Right lobe of liver (tissue), 6 donors: ENCODE measurements around the gene KLHL9. TPM values are rescaled to one million over a fixed set of nuclear protein-coding genes. Genes with fewer than 3 reads are reported as not detected.

Experiments used
- ATAC-seq, 4 donors: fragments of 200-7000 bp; cut with Tn5 transposase; one replicate each; pipeline ENCODE4 v1.9.1; 2020; ENCODE audit warnings: mild to moderate bottlenecking in 4 of 4, moderate library complexity in 4 of 4
- DNase-seq, 3 donors: peaks; one replicate each; pipeline ENCODE4 v3.0.0-alpha.2; 2020
- H3K27ac ChIP-seq, 3 donors: fragments of 200-600 bp; one replicate each; pipeline ENCODE4 v1.8.0; 2022
- H3K27me3 ChIP-seq, 2 donors: fragments of 200-600 bp; one replicate each; pipeline ENCODE4 v1.8.0; 2022
- H3K36me3 ChIP-seq, 4 donors: fragments of 200-600 bp; sonication (generic) in 1 of 4; one replicate each; pipeline versions ENCODE4 v1.5.1 to v1.8.0; 2017 to 2022; ENCODE audit warnings: control low read depth in 1 of 4
- H3K4me1 ChIP-seq, 4 donors: fragments of 200-600 bp; sonication (generic) in 1 of 4; one replicate each; pipeline versions ENCODE4 v1.5.1 to v1.8.0; 2017 to 2022; ENCODE audit warnings: control low read depth in 1 of 4
- H3K4me3 ChIP-seq, 3 donors: fragments of 200-600 bp; one replicate each; pipeline ENCODE4 v1.8.0; 2022
- H3K9me3 ChIP-seq, 4 donors: fragments of 200-600 bp; sonication (generic) in 1 of 4; one replicate each; pipeline versions ENCODE4 v1.5.1 to v1.8.0; 2017 to 2022; ENCODE audit warnings: control low read depth in 1 of 4
- POLR2A ChIP-seq: fragments of 450-650 bp; IDR thresholded peaks from one replicate; pipeline ENCODE4 v1.6.1; 2017; ENCODE audit warnings: antibody characterized with exemption, mild to moderate bottlenecking
- WGBS: methylation state at CpG from one replicate; pipeline ENCODE4 v1.1.6; 2018; ENCODE audit warnings: low coverage, low lambda C conversion rate; ENCODE audit not compliant: insufficient coverage; ENCODE audit errors: missing lambda C conversion rate; 5-methylcytosine and 5-hydroxymethylcytosine counted together
- intact Hi-C, 2 donors: fragments of 100-400 bp; cut with DNase I; formaldehyde crosslinking; loops; one replicate each; pipeline versions ENCODE4 v1.11.2 to v1.14.1; 2022
- total RNA-seq, 6 experiments: library from RNA; depleted of rRNA in 2 of 6; stranded (reverse); fragments of >200 nt in 2 of 6; fragmentation: NEBNext Ultra II Directional in 3 of 6; extraction: Animal tissue kit (Norgen Biotek cat#: 25700) in 3 of 6; gene quantifications; one replicate each; pipeline versions ENCODE4 v1.1.0 to v1.2.4, GENCODE V29; 2016 to 2023
- TF ChIP-seq, protein P1 (sequence below), 4 donors: fragments of 200-600 bp in 3 of 4; fragments of 450-650 bp in 1 of 4; IDR thresholded peaks; one replicate each; pipeline versions ENCODE4 v1.5.1 to v1.8.0; 2016 to 2022; ENCODE audit warnings: antibody characterized with exemption in 4 of 4, mild to moderate bottlenecking in 2 of 4
- donor health status: DM: no; HTN: yes; CAD: no.
- donor health status: DM: no; HTN: no; CAD: no.
- donor health status: DM: no; HTN: no; CAD: no.
- donor health status: DM: no; HTN: yes; CAD: no.
- donor health status: DM: no; HTN: yes; CAD: no.

Gene KLHL9
- total RNA-seq, 6 experiments from 2014 or later, result 5.9 to 11.7 (median 8.7) TPM

DNA sequence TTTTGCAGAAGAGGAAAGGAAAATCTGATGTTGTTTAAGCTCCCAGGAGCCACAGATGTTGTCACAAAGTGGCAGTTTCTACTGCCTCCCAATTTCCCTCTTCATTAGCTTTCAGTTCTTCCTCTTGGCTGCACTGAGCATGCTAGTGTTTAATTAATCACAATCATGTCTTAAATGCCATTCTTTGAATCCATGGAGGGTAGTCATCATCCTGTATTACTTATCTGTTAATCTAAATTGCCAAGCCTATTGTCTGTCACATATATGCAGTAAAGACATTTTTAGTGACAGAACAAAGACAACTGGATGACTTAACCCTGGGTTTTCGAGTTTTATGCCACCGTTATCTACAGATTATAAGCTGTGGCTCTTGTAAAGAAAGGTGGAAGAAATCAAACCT, 14.7 kb downstream of the KLHL9 start:
- Histone ChIP-seq H3K4me1 (peaks cover 0 to 11% (median 0%) of the 10 kb centered on the region in 4 donors), H3K36me3 (peaks cover 0 to 7% (median 0%) of the 10 kb centered on the region in 4 donors), H3K4me3 (no peak overlapping the region), H3K9me3 (no peaks in the 10 kb centered on the region), H3K27me3 (no peaks in the 10 kb centered on the region), H3K27ac (no peak overlapping the region)
- ATAC-seq, result no peak
- 76% methylated on average over 2 of the region's 2 CpGs for WGBS
- intact Hi-C loops, result loop anchor here in 1 of 2 donors (5.0 kb wide), 1 partner anchor 72 kb away; no protein-coding TSS in a partner anchor
- TF ChIP-seq POLR2A, result no peak
- TF ChIP-seq, protein P1, sequence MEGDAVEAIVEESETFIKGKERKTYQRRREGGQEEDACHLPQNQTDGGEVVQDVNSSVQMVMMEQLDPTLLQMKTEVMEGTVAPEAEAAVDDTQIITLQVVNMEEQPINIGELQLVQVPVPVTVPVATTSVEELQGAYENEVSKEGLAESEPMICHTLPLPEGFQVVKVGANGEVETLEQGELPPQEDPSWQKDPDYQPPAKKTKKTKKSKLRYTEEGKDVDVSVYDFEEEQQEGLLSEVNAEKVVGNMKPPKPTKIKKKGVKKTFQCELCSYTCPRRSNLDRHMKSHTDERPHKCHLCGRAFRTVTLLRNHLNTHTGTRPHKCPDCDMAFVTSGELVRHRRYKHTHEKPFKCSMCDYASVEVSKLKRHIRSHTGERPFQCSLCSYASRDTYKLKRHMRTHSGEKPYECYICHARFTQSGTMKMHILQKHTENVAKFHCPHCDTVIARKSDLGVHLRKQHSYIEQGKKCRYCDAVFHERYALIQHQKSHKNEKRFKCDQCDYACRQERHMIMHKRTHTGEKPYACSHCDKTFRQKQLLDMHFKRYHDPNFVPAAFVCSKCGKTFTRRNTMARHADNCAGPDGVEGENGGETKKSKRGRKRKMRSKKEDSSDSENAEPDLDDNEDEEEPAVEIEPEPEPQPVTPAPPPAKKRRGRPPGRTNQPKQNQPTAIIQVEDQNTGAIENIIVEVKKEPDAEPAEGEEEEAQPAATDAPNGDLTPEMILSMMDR (IDR thresholded peaks at IDR 0.05), result no peak
- no peak for DNase-seq

DNA sequence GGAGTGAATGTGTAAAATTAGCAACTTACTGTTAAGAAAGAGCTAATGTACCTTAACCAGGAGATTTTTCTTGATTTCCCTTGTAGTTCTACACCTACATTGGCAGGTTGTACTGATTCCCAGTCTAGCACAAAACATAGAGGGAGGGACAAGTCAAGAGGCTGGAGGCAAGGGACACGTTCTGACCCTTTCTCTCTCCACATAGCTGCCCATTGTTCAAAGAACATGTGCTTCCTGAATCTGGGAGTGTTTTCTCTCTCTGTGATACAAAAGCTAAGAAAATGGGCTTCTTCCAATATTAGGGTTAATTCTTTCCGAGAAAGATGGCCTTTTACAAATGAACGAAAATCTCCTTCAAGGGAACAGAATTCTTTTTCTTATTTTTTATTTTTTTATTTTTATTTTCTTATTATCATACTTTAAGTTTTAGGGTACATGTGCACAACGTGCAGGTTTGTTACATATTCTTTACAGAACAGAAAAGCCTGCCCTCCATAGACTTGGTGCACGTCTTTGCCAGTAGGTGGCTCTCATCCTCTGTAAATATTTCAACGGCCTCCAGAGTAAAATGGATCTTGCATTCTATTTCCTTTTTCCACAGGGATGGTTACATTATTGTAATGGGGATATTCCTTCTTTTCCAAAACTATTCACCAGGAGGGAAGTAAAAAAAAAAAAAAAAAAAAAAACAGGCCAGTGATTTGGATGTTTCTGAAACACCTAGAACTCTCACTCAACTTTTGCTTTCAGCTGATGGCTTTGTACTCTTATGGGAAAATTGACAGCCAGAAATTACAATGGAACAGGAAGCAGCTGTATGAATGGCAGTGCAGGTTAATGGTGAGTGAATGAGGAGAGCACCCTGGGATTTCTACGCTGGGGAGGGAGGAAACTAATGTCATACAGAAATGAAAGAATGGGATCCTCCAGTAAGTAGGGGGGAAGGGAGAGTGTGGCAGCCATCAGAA, 17.0 kb downstream of the KLHL9 start:
- H3K4me3 ChIP-seq, result no peak overlapping the region
- TF ChIP-seq, protein P1 (IDR thresholded peaks at IDR 0.05), result peak; percentile 53 to 72 (median 69)
- no peak for TF ChIP-seq POLR2A
- H3K27me3 ChIP-seq, result no peaks in the 10 kb centered on the region
- peaks cover 0 to 1% (median 0%) of the 10 kb centered on the region in 4 donors for H3K36me3 ChIP-seq
- WGBS, result 10% methylated on average over 6 of the region's 7 CpGs
- H3K27ac ChIP-seq, result no peak overlapping the region
- no peaks in the 10 kb centered on the region for H3K9me3 ChIP-seq
- ATAC-seq (peak; percentile 73 to 86 (median 84)), DNase-seq (no peak)
- peaks cover 0 to 11% (median 0%) of the 10 kb centered on the region in 4 donors for H3K4me1 ChIP-seq
- intact Hi-C loops, result no loop called here

DNA sequence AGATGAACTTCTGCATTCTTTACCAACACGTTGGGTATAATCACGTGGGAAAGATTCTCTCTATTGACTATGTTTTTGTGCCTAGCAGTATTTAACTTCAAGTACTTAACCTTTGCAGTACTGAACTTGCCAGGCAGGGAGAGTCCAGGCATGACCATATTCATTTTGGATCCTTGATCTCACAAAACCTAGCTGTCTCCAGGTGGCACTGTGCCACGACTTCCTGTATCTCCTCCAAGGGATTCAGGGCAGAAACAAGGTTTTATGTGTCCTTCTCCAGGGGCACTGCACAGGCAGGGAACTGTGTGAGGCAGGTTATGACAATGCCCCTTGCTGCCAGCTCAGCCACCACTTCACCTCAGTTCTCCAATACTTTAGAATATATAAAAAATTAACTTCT, 18.3 kb downstream of the KLHL9 start:
- intact Hi-C loops, result no loop called here

DNA sequence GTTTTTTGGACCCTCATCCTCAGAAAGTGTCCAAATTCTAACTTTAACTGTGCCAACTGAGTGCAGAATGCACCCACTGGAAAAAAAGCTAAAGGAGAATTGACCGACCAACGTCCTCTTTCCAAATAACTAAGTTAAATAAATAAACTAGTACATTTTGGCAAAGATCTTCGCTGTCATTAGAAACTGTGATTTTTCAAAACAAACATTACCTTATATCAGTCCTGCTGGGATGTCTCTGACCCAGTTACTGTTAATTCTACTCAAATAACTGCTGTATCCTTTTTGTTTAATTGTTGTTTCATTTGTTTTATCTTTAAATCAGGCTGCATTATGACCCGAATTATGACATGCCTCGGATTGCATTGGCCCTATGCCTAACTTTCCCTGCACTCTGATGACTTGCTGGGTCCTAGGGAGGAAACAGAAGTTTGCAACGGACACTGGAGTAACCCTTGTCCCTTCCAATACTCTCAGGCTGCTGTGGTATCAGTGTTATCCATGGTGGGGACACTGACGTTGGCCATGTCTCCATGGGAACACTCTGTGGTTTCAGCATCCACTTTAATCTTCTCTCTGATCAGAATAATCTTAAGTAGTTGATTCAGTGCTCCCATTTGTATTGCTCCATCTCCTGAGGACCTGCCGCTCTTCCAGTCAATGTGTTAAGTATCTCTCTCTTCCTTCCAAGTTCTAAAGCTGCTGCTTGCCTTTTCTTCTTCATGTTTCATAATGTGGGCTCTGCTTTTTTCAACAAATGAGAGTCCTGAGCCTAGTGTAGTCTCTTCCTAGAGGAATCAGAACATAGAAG, 19.0 kb downstream of the KLHL9 start:
- no peaks in the 10 kb centered on the region for H3K27me3 ChIP-seq
- H3K27ac ChIP-seq, result no peak overlapping the region
- peaks cover 0 to 11% (median 0%) of the 10 kb centered on the region in 4 donors for H3K4me1 ChIP-seq
- H3K9me3 ChIP-seq, result no peaks in the 10 kb centered on the region
- no peak overlapping the region for H3K4me3 ChIP-seq
- 21% methylated on average over 7 of the region's 8 CpGs for WGBS
- TF ChIP-seq, protein P1 (IDR thresholded peaks at IDR 0.05), result no peak
- TF ChIP-seq POLR2A, result no peak
- ATAC-seq (peak; percentile 69 to 84 (median 78)), DNase-seq (no peak)
- H3K36me3 ChIP-seq, result no peaks in the 10 kb centered on the region
- intact Hi-C loops, result no loop called here

More for the DNA sequence above, 18.3 kb downstream of the KLHL9 start:
- DNase-seq, result no peak
- Histone ChIP-seq H3K9me3 (no peaks in the 10 kb centered on the region), H3K36me3 (no peaks in the 10 kb centered on the region), H3K4me3 (no peak overlapping the region), H3K27ac (no peak overlapping the region), H3K4me1 (peaks cover 0 to 11% (median 0%) of the 10 kb centered on the region in 4 donors), H3K27me3 (no peaks in the 10 kb centered on the region)
- ATAC-seq, result no peak
- no peak for TF ChIP-seq POLR2A
- TF ChIP-seq, protein P1 (IDR thresholded peaks at IDR 0.05), result no peak
- 14% methylated on average over 3 of the region's 3 CpGs for WGBS
